Liver (tissue), 3 donors: Measurements from ENCODE around the gene TTC7B.

Source experiments
- CTCF ChIP-seq: fragments of 150-350 bp; IDR thresholded peaks from 2 replicates; pipeline ENCODE4 v1.5.1; 2017; ENCODE audit warnings: improper control_type of control experiment, low read depth, low read length; ENCODE audit not compliant: missing input control
- HNF4A ChIP-seq, 2 donors: conservative IDR thresholded peaks; 2 replicates each; pipeline ENCODE4 v1.6.1; 2016; ENCODE audit warnings: antibody characterized with exemption in 2 of 2, mild to moderate bottlenecking in 2 of 2
- MAX ChIP-seq: IDR thresholded peaks from 2 replicates; pipeline ENCODE4 v1.6.1; 2016; ENCODE audit warnings: antibody characterized with exemption
- NR2F2 ChIP-seq: IDR thresholded peaks from 2 replicates; pipeline ENCODE4 v1.6.1; 2016; ENCODE audit warnings: antibody characterized with exemption
- RAD21 ChIP-seq, 2 donors: IDR thresholded peaks; 2 replicates each; pipeline ENCODE4 v1.6.1; 2016; ENCODE audit warnings: antibody characterized with exemption in 2 of 2, mild to moderate bottlenecking in 2 of 2
- REST ChIP-seq: IDR thresholded peaks from 2 replicates; pipeline ENCODE4 v1.6.1; 2016; ENCODE audit warnings: antibody characterized with exemption, mild to moderate bottlenecking
- SP1 ChIP-seq: IDR thresholded peaks from 2 replicates; pipeline ENCODE4 v1.6.1; 2018; ENCODE audit warnings: antibody characterized with exemption, mild to moderate bottlenecking
- TAF1 ChIP-seq: conservative IDR thresholded peaks from 2 replicates; pipeline ENCODE4 v1.6.1; 2016; ENCODE audit warnings: antibody characterized with exemption, mild to moderate bottlenecking
- YY1 ChIP-seq: IDR thresholded peaks from 2 replicates; pipeline ENCODE4 v1.6.1; 2016; ENCODE audit warnings: antibody characterized with exemption, mild to moderate bottlenecking
- donor health status: healthy.
- donor health status: healthy.

- TF ChIP-seq RAD21 (IDR thresholded peaks at IDR 0.05): no peak
- TF ChIP-seq TAF1: no peak
- no peak for TF ChIP-seq CTCF
- no peak for TF ChIP-seq NR2F2
- no peak for TF ChIP-seq REST
- TF ChIP-seq YY1: no peak
- no peak for TF ChIP-seq SP1
- TF ChIP-seq MAX: no peak
- no peak for TF ChIP-seq HNF4A (conservative IDR thresholded peaks at IDR 0.05)
These were observed 264.3 kb downstream of the TTC7B start for GRCh38 chr14:90551733-90552464.
